HG02938 (cell line): ENCODE results near the gene IZUMO4.

Experiments
- ATAC-seq: cut with Tn5 transposase; IDR thresholded peaks from one replicate; pipeline ENCODE4 v1.9.1; 2021; ENCODE audit warnings: mild to moderate bottlenecking, moderate library complexity; ENCODE audit not compliant: unreplicated experiment

Gene IZUMO4

GRCh38 chr19:2058570-2059421, 37.9 kb upstream of the IZUMO4 start:
- ATAC-seq, result no peak

- ATAC-seq, result no peak
Measured at GRCh38 chr19:2059422-2060201, 37.1 kb upstream of the IZUMO4 start.

GRCh38 chr19:2060884-2061494, 35.7 kb upstream of the IZUMO4 start:
- ATAC-seq, result peak; percentile 9

DNA sequence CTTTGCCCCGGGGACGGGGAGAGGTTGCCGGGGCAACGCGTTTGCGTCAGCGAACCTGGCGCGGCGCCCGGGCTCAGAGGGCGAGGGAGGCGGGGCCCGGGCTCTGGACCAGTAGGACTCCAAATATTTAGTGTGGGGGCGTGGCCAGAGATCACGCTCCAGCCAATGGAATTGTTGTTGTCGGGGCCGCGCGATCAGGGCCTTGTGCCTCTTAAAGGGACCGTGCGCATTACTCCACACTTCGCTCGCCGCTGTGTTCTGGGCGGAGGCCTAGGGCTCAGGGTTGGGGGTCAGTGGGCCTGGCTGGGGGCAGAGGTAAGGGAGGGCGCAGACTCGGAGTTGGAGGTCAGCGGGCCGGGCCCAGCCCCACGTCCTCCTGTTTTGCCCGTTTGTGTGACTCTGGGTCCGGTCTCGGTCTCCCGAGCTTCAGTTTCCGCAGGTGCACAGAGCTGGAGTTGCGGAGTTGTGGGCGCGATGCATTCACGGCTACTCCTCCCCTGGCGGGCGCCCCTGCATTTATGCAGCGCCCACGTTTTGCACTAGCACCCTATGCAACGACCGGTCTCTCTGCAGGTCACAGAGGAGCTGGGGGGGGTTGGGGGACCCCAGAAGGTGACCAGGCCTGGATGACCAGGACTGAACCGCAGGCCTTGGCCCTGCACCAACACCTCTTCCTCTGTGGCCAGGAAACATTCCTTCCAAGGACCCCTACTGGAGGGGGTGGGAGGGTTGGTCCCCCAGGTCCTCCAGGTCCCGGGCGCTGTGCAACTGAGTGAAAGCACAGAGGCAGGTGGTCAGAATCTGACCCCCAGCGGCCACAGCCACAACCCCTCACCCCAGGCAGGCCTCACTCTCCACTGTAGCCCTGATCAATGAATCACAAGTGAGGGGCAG, 35.0 kb upstream of the IZUMO4 start:
- ATAC-seq, result peak; percentile 74

DNA sequence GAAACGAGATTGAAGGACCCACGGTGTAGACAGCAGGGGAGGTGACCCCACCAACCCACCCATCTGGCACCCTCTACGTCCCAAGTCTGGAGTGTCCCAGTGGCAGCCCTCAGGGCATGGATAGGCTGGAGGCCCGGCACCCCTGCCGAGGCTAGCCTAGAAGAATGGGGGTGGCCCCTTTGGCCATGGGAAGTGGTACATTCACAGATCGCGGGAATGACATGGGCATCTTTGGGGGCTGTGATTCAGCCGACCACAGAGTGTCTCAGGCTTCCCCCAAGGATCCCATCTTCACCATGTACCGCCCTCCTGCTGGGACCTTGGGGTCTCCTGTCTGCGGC, 34.4 kb upstream of the IZUMO4 start:
- no peak for ATAC-seq

GRCh38 chr19:2062770-2063169, 33.9 kb upstream of the IZUMO4 start:
- ATAC-seq, result no peak

DNA sequence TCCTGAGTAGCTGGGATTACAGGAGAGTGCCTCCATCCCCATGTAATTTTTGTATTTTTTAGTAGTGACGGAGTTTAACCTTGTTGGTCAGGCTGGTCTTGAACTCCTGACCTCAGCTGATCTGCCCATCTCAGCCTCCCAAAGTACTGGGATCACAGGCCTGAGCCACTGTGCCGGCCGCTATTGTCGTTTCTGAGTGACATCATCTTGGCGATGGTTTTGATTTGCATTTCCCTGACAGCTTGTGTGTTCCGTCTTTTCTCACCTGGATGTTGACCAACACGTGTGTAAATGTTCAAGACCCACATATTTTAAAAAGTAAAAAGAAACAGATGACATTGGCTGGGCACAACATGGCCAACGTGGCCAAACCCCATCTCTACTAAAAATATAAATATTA, 32.9 kb upstream of the IZUMO4 start:
- ATAC-seq, result no peak

DNA sequence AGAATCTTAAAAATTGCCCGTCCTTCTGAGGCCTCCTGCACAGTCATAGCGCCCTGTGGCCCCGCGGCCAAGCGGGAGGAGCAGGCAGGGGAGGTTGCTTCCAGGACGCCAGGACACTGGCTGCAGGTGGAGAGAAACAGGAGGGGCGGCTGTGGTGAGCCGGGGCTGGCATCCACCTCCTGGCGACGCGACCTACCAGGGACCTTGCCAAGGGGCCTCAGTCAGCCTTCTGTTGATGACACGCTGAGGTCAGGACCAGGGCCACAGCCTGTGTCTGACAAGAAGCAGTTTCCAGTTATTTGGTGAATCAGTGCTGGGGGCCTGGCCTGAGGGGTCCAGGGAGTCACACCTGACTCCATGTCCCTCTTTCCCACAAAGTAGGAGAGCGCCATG, 32.3 kb upstream of the IZUMO4 start:
- no peak for ATAC-seq

DNA sequence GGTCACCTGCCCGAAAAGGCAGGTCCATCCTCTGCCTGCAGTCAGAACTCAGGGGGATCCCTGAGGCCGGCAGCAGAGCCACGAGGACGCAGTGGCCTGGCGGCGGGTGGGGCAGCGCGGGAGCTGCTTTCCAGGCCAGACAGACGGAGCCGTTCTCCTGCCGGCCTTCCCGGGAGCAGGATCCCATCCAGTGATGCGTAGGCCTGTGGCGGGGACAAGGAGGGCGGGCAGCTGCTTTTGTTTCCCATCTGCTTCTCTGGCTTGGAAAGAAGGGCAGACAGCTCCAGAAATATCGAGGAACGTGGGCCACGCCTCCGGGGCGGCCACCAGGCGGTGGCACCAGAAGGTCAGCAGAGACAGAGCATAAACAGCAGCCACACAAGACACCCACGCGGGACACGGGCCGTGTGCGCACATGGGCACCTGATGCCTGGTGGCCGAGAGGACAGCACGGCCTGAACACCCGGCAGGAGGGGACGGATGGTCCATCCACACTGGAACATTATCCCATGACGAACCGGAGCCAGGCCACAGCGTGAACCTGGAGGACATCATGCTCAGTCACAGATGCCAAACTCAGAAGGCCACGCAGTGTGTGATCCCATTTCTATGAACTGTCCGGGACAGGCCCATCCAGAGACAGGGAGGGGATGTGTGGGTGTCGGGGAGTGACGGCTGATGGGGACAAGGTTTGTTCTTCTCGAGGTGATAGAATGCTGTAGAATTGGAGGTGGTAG, 31.8 kb upstream of the IZUMO4 start:
- ATAC-seq, result no peak

DNA sequence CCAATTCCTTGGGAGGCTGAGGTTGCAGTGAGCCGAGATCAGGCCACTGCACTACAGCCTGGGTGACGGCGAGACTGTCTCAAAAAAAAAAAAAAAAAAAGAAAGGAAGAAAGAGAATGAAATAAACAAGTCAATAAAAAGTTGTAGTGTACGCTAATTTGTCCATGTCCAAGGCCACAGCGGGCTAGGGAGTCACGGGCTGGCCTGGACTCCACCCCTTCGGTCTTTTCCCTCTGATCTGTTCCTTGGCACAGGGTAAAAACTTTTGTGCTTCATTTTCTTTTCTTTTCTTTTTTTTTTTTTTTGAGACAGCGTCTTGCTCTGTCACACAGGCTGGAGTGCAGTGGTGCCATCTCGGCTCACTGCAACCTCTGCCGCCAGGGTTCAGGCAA, 26.3 kb upstream of the IZUMO4 start:
- no peak for ATAC-seq

DNA sequence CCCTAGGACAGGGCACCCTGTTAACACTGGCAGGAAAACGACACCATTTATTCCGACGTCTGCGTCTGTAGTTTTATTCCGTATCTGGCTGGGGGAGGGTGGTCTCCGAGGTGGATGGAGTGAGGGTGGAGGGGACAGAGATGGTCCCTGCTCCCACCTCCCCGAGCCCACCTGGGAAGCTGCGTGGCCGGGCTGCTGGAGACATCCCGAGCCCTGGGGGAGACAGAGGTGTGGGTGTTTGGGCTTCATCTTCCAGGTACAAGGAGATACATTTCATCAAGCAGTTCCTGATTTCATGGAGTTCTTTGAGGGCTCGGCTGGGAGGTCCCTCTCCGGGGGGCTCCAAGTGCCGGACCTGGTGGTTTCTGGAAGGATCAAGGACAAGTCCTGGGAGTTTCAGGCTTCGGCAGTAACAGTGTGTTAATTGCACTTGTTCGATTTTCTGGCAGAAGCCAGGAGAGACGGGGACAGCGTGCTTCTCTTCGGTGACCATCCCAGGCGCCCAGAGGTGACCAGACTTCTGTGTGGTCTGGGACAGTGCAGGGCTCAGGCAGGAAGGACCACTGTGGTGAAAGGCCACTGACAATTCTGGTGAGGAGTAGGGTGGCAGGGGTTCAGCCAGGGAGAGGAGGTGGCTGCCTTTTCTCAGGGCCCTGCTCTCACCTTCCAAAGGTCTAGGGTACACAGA, 25.6 kb upstream of the IZUMO4 start:
- ATAC-seq, result no peak

- ATAC-seq, result no peak
Measured at GRCh38 chr19:2072757-2073551, 23.8 kb upstream of the IZUMO4 start.

DNA sequence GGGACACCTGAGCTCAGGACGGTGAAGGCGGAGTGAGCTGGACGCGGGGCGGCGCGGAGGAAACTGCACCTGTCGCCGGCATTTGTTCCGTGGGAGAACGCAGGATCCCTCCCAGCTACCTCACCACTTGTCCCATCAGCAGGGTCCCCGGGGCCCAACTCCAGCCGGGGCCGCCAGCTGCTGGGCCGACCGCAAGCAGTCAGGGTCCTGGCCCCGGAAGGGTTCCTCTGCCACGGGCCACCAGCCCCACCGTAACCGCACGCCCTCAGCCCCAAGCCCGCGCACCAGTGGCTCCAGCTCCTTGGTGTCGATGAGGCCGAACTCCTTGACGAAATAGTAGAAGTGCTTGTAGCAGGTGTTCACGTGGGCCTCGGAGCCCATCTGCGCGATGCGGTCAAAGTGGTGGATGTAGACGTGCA, 20.2 kb upstream of the IZUMO4 start:
- no peak for ATAC-seq

DNA sequence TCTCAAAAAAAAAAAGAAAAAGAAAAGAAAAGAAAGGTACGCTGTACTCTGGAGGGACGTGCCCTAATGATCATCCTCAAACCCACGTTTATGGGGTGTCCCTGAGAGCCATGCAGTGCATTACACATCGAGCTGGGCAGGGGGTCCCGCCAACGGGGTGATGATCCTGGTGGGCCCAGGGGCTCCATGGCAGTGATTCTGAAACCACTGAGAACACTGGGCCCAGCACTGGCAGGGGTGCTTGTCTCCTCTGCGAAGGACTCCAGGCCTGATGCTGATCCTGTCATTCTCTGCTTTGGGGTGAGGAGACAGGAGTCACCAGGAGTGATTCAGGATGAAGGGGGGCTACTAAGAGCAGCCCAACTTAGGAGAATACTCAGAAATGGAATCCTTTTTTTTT, 19.3 kb upstream of the IZUMO4 start:
- no peak for ATAC-seq

DNA sequence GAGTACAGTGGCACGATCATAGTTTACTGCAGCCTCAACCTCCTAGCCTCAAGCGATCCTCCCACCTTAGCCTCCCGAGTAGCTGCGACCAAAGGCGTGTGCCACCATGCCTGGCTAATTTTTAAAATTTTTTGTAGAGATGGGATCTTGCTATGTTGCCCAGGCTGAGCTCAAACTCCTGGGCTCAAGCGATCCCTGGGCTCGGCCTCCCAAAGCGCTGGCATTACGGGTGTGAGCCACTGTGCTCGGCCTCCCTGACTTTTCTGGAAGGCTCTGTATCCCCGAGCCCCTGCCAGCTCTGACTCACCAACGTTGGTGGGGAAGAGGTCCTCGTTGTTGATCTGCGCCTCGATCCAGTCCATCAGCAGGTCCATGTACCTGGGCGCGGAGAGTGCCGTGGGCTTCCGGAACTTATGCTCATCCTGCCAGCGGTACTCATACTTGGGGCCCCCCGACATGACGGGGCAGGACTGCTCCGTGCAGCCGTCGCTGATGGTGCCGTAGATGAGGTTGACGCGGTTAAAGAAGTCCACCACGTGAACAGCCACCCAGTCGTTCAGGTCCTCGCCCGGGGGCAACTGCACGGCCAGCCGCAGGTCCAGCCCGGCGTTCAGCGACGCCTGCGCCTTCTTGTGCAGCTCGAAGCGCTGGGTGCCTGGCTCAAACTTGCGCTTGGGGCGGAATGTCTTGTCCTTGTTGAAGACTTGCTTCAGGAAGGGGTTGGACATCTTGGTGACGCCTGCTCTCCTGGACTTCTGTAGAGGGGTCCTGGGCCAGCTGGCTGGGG, 18.7 kb upstream of the IZUMO4 start:
- ATAC-seq, result no peak

DNA sequence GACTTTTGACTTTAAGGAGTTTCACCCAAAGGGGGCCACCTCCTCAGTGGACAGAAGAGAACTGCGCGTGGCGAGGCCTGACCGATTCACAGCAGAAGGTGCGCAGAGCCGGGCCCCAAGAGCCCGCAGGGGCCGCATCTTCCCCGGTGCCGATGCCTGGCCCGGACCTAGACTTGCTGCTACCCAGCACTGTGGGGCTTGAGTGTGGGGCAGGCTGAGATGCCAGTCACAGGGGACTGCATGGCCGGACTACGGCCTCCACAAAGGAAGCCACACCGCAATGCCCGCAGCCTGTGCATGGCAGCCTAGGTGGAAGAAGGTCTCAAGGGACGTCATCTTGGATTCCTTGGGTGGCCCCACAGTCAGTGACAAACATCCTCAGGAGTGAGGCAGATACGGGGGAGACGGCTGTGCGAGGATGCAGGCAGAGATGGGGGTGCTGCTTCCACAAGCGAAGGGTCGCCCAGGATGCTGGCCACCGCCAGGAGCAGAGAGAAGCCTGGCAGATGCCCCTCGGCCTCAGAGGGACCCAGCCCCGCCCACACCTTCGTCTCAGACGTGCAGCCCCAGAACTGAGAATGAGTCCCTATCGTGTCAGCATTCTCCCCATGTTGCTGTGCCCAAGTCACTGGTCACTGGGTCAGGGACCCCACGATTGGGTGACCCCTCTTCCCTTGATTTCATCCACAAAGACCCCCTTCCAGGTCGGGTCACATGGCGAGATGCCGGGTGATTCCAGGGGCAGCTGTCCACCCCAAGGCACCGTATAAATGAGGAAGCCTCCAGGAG, 17.4 kb upstream of the IZUMO4 start:
- no peak for ATAC-seq

DNA sequence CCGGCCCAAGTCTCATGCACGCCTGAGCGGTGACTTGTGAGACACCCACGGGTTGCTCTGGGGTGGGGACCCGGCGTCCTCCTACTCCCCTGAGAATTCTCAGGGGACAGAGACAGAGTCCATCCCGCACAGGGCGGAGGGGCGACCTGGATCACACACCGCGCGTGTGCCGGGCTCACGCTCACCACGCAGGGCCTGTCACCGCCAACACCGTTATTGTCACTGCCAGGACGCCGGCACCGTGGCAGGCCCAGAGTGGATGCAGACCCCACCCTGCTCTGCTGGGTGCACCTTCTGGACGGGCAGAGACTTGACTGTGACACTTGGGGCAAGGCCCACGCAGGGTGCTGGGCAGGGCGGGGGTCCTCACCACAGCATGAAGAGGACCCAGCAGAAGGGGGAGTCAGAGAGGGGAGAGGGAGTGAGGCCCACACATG, 16.8 kb upstream of the IZUMO4 start:
- no peak for ATAC-seq
